ENCODE results near the gene PTPRT. TPM values are rescaled to one million over a fixed set of nuclear protein-coding genes. Genes with fewer than 3 reads are reported as not detected.

Gene PTPRT
- total RNA-seq, 1 donor from 2014 or later = not detected

DNA sequence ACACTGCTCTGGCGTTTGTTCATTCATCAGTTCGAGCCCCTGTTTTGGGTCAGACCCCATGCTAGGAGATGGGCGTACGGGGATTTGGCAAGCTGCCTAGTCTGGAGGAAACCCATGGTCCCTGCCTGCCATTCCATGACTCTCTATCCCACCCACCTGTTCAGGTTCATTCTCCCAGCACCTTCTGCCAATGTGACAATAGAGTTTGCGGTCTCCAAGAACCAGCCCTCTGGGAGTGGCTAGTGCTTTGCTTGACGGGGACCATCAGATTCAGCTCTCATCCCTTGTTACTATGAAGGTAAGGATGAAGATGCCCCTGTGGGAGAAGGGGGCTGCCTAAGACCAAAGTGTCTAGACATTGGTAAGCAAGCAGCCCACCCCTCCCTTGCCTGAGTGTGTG lies 345.0 kb downstream of the PTPRT start:
- intact Hi-C loops (cut with micrococcal nuclease) = no loop called here

DNA sequence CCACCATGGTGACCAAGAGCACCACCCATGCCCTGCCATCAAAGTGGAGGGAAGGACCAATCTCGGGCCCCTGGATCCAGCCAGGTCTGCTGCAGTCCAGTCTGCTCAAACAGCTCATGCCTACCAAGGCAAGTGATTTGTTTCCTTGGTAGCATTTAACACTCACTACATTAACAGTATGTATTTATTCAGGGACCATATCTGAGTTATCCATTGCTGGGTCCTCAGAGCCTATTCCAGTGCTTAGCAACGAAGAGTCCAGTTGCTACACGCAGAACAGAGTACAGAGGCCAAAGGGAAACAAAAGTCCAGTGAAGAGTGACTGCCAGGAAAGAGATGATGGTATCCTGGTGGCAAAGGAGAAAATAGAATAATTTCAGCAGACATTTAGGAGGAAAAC lies 352.2 kb downstream of the PTPRT start:
- intact Hi-C loops (cut with micrococcal nuclease) = no loop called here

DNA sequence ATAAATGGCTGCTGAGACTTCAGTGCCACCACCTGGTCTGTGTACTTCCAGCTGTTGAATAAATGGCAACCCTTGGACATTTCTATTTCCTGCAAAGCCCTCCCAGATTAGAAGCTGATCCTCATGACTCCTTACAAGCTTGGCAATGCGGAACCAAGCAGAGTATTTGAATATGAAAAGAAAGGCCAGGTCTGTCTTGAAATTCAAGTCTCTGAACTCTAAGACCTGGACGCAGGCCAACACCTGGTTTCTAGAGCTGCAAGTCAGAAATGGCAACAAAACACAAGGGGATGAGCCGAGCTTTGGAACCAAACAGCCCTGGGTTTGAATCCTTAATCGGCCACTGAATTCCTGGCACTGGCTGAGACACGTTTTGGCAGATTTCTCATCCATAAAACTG lies 353.4 kb downstream of the PTPRT start:
- intact Hi-C loops (cut with micrococcal nuclease) = no loop called here

DNA sequence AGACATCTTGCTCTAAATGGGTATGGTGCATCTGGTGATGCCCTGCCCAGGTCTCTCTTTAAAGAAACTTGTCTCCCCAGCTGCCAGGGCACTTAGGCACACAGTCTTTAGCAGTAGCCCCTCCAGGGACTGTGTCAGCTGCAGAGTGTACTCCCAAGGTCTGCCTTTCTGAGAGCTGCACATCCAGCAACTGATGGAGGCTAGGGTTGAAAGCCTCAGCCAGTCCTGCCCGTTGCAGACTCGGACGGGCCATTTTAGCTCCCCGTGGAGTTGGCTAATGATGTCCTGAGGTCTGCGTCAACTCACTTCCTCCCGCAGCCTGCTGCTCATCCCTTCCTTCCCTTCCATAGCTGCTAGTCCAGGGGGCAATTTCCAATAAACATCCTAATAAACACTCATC lies 381.8 kb downstream of the PTPRT start:
- intact Hi-C loops (cut with micrococcal nuclease) = no loop called here

DNA sequence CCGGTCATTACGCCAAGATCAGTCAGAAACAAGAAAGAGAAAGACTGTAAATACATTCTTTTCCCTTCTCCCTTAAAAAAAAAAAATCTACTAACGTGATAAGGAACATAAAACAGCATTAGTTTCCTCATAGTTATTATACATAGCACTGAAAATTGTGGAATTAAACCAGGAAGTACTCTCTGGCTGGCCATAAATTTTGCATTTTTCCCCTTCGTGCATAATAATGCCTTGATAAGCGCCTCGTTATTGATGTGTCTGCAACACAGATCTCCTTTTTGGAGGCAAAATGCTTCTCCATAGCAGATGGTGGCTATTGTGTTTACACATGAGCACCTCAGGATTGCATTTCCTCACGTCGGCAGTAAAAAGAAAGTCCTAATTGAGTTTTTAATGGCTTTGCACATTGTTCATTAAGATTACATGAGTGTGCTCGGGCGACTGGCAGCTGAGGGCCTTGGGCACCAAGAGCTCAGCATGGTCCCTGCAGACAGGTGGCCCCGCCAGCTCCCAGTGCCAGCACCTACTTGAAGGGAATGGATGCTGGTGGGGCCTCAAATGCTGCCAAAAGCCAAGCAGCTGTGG lies 394.5 kb downstream of the PTPRT start:
- intact Hi-C loops (cut with micrococcal nuclease) = no loop called here

DNA sequence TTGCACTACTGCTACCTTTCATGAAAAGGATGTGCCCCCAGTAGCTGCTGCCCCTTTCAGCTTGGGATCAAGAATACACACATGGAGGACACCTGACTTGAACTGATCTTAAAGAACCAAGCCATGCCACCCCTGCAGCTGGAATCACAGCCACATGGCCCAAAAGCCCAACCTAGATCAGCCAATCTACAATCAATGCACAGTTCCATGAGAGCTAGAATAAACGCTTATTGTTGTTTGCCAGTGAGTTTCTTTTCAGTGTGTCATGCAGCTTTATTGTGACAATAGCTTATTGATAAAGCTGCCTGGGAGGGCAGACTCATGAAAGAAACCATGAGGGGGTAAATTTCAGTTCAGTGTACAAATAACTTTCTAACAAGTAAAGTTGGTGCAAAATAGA lies 397.7 kb downstream of the PTPRT start:
- intact Hi-C loops (cut with micrococcal nuclease) = no loop called here

DNA sequence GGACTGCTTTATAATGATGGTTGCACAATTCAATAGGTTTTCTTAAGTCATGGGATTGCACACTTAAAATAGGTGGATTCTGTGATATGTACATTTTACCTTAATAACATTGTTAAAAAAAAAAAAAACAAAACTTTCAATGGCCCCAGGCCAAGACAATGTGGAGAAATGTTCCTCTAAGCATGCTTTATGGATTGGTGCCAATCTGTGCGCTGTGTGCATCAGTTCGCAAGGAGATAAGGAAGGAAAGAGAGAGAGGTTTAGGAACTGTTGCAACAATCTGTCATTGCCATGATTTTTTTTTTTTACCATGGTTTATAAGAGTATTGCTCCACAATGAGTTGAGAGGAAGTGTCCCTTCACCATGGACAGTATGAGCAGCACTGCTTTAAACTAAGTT lies 399.6 kb downstream of the PTPRT start:
- intact Hi-C loops (cut with micrococcal nuclease) = no loop called here

DNA sequence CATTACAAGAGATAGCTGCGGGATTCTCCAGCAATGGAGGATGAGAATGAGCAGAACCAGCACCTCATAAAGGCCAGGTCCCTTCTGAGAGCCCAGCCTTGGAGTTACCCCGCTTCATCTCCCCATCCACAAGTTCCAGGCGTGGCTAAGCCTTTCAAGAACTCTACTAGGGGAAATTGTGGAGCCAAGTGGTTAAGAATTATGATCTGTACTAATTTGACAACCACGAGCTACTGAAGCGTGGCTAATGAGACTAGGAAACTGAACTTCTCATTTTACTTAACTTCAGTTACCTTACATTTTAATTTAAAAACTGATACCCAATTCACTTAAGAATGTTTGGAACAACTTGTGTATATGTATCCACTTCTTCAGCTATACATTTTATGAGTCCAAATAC lies 401.0 kb downstream of the PTPRT start:
- intact Hi-C loops (cut with micrococcal nuclease) = no loop called here

DNA sequence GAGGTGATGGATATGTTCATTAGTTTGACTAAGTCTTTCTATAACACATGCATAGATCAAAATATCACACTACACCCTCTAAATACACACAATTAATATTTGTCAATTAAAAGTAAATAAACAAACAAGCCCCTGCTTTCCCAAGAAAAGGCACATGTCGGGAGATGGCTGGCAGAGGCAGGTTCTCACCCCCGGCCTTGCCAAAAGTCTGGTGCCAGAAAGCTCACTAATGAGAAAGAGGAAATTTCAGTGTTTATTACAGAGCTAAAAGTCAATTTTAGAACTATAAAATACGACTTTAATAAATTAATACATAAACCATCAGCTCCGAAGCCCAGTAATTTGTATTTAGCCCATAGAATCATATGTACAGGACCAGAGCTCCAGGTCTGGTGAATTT lies 404.7 kb downstream of the PTPRT start:
- intact Hi-C loops (cut with micrococcal nuclease) = no loop called here

DNA sequence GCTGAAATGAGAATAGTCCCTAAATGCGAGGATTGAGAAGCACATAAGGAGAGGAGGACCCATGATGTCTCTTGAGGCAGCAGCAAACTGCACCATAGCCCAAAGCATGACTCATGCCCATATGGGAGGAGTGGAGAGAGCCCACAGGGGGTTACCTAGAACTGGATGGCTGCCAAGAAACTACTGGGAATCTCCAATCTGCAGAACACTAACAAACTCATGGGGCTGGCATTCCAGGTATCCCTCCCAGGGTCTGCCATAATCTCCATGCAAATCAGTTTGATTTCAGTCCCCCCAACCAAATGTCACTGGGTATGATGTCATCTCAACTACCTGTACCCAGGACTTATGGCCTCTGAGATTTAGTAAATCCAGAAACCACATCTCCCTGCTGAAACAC lies 410.5 kb downstream of the PTPRT start:
- intact Hi-C loops (cut with micrococcal nuclease) = no loop called here

DNA sequence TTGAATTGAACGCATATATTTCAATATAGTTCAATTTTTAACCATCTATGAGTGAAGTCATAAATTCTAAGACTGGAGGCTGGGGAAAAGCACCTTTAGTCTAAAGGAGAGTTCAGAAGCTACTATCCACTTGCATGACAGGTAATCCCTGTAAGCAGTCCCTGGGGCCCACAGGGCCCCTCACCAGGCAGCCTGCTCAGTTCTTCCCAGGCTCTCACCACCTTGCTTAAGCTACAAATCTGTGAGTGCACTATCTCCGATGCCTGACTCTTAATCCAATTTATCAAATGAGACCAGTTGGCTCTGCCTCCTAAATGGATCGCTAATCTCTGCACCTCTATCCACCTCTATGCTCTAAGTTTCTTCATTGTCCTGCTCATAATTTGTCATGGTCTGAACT lies 413.8 kb downstream of the PTPRT start:
- intact Hi-C loops (cut with micrococcal nuclease) = no loop called here

DNA sequence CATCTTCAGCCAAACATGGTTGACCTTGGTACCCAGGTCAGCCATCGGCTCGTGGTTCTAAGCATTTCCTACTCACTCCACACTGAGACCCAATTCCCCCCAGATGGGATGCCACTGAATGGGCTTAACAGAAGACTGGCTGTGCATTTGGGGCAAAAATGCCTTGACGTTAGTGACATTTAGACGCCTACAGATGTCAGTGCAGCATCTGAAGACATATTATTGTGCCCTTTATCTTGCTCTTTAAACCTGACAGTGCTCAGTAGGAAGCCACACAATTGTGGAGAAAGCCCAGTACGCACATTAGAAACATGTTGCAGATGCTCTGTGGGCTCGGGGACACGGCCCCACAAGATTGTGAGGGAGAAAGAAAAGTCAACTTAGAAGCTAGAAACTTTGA lies 414.7 kb downstream of the PTPRT start:
- intact Hi-C loops (cut with micrococcal nuclease) = no loop called here

DNA sequence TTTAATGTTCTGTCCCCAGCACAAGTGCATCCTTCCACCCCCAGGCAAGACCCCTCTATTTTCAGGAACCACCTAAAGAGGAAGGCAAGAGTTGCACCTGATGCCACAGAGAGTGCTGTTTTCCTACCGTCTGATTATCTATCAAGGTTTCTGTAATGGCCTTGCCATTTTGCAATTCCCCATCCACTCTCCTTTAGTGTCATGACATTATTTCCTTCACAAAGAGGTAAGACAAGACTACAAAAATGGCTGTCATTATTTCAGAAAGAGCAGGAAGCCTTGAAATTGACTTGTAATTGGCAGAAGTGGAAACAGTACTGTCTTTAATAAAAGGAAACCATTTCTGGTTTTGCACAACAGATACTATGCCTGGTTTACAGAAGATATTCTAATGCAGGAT lies 426.7 kb downstream of the PTPRT start:
- intact Hi-C loops (cut with micrococcal nuclease) = no loop called here

DNA sequence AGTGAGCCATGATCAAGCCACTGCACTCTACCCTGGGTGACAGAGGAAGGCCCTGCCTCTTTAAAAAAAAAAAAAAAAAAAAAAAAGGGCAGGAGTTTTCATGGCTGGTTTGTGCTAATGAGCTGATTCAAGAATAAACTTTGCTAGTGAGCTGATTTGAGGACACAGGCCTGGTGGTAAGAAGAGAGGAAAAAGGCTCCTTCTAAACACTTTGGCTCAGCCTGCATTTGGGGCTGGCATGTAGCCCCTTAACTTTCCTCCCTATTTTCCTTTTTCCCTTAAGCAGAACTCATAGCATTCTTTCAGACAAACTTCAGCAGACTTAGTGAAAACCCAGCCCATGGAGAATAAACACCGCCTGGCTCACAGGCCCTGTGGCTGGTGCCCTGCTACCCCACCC lies 432.7 kb downstream of the PTPRT start:
- intact Hi-C loops (cut with micrococcal nuclease) = no loop called here

DNA sequence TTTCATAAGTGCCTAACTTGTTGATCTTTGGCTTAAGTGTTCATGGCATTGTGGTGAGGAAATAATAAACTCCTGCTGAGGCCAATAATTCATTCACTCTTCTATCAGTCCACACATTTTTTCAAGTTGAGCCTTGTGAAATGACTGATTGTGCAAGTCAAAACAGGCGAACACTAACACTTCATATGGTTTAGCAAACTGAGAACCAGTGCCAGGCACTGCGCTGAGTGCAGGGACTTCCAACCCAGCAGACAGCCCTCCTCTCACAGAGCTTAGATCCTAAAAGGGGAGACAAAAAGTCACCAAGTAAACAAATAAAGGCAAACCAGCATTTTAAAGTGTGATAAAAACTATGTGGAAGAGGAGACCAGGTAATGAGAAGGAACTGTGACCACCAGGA lies 435.0 kb downstream of the PTPRT start:
- intact Hi-C loops (cut with micrococcal nuclease) = no loop called here

DNA sequence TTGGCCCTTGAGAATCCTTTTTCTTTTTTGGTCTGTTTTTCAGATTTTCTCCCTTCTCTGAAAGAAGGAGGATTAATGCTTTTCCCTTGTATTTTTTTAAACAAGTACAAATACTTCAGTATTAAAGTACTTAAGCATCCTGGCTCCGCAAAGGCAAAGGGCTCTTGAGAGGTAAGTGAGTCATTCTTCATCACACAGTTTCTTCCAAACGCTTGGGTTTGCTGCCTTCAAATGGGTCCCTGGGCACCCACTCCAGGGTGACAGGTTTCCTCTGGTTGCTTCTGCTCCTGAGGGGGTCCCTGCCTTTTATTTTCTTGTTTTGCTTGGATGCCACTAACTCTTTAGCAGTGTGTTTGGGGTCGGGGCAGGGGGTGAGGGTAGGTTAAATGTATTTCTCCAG lies 437.1 kb downstream of the PTPRT start:
- intact Hi-C loops (cut with micrococcal nuclease) = no loop called here

DNA sequence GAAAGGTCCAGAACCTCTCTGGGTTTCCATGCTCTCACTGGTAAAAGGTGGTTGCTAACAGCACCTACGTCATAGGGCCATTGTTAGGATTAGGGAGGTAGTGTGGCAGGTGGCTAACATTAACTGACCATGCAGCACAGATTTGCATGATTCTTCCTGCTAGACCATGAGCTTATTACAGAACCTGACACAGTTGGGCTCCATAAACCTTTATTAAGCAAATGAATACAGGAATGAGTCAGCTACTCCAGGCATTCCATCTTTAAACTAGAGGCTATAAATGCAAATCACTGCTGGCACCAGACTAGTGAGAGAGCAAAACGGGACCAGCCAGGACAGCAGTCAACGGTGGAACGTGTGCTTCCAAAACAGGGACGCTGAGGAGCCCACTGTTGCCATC lies 440.1 kb downstream of the PTPRT start:
- intact Hi-C loops (cut with micrococcal nuclease) = no loop called here

DNA sequence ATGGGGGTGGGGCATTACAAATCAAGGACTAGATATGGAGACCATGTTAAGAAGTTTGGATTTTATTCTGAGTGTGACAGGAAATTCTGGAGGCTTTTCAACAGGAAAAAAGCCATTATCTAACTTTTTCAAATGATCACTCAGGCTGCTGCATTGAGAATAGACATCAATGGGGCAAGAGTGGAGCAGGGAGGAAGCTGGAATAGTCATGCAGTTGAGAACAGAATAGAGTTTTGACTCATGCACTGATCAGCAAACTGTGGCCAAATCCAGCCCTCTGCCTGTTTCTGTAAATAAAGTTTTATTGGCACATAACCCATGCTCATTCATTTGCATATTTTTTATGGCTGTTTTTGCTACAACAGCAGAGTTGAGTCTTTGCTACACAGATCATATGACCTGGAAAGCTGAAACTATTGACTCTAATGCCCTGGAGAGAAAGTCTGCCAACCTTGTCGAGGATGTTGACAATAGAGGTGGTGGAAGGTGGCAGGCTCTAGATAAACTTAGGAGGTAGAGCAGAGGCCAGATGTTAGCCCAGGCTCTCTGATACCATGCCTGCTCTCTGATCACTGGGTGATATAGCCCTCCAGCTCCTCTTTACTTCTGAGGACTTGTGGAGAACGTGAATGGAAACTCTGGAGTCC lies 441.8 kb downstream of the PTPRT start:
- intact Hi-C loops (cut with micrococcal nuclease) = no loop called here

DNA sequence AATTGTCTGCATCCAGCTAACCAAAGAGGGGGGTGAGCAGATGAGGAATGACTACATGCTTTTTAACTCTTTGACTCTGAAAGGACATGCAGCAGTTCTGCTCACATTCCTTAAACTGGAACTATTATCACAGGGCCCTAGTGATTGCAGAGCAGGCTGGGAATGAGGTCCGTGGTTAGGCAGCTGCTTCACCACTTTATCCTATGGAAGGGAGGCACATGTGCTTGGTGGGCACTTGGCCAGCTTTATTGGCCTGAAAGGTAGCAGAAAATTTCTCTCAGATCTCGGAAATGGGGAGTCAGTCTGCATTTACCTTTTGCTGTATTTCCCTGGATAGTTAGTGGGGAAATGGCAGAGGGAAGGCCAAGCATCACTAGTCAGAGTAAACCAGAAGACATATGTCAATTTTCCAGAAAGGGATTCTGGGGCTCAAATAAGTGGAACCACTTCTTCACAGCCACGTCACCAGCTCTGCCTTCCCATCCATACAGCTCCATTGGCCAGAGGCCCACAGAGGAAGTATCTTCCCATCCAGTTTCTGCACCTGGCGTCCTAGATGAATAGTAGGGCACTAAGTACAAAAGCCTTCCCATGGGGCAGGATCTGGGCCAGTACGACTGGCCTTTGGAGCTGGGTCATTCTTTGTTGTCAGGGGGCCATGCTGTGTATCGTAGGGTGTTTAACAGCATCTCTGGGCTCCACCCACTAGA lies 444.8 kb downstream of the PTPRT start:
- intact Hi-C loops (cut with micrococcal nuclease) = no loop called here

DNA sequence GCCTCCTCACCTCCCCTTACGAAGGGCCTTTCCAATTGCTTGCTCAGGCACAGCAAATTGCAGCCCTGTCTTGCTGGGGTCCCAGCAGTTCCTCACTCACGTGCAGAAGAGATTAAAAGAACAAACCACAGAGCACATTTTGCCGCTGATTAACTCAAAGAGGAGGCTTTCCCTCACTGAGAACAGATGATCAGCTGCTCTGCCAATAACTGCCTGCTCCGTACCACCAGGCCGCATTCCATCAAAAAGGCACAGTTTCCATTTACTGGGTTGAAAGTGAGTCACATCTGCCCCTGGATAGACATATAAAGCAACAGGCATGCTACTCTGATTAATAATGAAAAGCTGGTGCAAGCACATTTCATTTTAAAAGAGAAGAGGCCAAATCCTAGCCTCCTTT lies 446.8 kb downstream of the PTPRT start:
- intact Hi-C loops (cut with micrococcal nuclease) = no loop called here

DNA sequence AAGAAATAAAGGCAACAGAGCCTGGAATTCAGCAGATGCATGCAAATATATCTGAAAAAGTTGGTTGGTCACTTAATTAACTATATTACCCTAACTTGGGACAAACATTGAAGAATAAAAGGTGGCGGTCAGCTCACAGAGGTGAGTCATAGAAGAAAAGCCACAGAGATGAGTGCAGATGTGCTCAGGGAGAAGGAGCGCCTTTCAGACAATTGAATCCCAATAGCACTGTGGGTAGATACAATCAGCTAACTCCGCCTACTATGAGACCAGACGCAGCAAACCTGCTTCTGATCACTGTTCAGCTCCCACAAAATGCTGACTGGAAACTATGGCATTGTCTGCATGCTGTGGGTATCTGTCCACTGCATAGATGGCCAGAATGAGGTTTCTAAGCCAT lies 447.8 kb downstream of the PTPRT start:
- intact Hi-C loops (cut with micrococcal nuclease) = no loop called here

DNA sequence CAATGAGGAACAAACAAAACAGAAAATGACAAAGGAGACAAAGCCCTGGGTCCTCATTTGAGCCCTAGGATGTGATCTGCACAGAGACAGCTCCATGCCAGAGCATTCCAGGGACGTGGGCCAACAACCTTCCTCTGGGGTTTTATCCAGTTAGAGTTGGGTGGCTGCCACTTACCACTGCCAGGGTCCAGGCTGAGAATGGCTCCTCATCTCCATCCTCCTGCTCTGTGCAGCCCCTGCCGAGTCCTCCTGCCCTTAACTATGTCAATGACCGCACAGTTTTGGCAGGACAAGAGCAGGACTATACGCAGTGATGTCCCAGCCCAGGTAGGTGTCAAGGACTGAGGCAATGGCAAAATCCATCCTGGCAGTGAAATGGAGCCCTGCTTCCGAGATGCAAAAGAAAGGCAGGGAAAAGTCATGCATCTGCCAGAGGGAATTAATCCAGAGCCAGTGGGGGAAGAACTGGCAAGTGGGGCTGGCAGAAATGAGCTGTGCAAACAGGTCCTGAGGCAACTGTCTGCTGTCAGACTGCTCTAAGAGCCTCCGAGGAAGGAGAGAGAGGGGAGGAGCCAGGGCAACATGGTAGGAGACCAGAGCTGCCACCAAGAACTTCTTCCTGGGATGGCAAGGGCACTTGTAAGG lies 449.4 kb downstream of the PTPRT start:
- intact Hi-C loops (cut with micrococcal nuclease) = no loop called here

DNA sequence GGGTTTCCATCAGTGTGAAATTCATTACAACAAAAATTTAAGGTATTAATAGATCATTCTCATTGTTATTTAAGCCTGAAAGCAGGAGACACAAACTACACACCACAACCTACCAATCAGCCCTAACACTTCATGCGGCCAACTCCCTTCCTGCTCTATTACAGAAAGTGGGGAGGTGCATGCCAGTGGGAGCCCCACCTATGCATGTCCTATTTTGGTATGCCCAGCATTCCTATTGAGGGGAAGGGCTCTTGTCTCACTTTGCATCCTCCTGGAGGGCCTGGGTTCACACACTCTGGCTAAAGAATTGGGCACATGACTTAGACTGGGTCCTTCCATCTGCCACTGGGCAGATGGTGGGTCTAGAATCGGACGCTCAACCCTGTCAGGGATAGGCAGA lies 450.0 kb downstream of the PTPRT start:
- intact Hi-C loops (cut with micrococcal nuclease) = no loop called here

All from T-helper 1 cell treated with Interleukin-12 subunit alpha and Interleukin-12 subunit beta and Interleukin-4 antibody, amounts not matched to agents 30 ng/mL and 1 ng/mL, for 36 hours (primary cell).